ENCODE measurements around the gene PDZRN3. TPM values are rescaled to one million over a fixed set of nuclear protein-coding genes. Genes with fewer than 3 reads are reported as not detected.
A peak's percentile ranks its signal among the peaks of the same experiment; 100 is the strongest.

The PDZRN3 gene
- total RNA-seq, 1 experiment from 2014 or later, result 3.4 TPM

DNA sequence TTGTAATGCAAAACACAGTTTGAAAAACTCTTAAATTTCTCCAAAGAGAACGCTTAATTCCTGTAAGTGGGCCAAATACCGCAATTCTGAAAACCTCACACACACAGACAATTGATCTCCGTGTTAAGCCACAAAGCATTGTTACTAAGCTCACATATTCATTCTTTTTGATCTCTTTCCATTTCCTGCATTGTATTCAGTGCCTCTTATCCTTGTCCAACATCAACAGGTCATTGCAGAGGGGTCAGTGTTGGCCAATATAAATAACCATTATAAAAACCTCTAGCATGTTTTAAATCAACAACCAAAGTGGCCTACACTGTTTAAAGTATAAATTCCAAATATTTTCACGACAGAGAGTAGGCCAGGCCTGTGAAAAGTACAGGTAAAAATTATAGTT lies 171.1 kb downstream of the PDZRN3 start:
- DNase-seq (ENCODE audit: low spot score), result no peak

- DNase-seq (ENCODE audit: low spot score), result no peak
These were observed 172.0 kb downstream of the PDZRN3 start for GRCh38 chr3:73452729-73453128.

GRCh38 chr3:73451301-73451944 lies 173.3 kb downstream of the PDZRN3 start:
- no peak for DNase-seq (ENCODE audit: low spot score)

DNA sequence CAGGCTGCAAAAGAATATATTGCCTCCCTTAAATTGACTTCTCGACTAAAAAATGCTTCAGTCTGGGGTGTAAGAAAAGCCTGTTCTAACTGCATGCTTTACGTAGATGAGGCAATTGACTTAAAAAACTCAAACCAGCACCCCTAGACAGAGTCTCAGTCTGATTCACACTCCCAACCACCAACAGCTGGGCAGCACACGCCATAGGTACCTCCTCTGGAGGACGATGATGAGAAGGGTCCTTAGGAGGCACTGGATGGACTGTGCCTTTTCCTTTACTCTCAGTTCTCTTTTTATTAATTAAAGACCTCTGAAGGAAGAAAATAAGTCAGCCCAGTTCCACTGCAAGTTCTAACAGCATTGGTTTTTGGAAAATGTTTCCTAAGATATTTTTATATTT lies 175.0 kb downstream of the PDZRN3 start:
- no peak for DNase-seq (ENCODE audit: low spot score)

GRCh38 chr3:73448761-73449301 lies 175.9 kb downstream of the PDZRN3 start:
- DNase-seq (ENCODE audit: low spot score), result no peak

DNA sequence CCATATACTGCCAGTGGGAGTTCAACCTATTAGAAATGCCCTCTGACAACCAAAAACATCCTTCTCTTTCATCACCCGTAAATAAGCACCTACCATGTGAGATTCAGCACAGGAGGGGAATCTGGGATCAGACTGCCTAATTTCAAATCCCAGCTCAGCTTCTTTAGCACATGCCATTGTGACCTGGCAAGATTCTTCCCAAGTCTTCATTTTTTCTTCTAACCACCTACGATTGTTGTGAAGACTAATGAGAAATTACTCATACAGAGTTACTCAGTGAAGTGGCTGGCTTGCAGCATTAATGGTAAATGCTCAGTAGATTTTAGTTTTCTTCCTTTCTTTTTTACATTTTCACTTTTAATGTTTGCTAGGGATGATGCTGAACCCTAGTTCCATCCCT lies 176.7 kb downstream of the PDZRN3 start:
- no peak for DNase-seq (ENCODE audit: low spot score)

DNA sequence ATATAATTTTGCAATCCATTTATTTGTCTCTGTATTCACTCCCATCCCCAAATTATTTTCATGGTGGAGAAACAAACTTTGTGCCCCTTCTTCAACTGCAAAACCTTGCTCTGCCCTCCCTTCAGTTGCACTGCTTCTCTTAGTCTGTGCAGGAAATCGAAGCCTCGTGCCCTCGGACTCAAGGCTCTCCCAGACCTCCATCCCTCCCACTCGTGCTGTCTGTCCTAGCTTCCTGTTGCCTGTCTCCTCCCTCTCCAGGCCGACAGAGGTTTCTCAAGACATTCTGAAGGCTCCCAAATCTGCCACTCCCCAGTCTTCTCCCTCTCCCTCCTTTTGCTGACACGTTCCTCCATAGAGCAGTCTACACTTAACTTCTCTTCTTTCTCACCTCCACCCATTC lies 177.6 kb downstream of the PDZRN3 start:
- no peak for DNase-seq (ENCODE audit: low spot score)

DNA sequence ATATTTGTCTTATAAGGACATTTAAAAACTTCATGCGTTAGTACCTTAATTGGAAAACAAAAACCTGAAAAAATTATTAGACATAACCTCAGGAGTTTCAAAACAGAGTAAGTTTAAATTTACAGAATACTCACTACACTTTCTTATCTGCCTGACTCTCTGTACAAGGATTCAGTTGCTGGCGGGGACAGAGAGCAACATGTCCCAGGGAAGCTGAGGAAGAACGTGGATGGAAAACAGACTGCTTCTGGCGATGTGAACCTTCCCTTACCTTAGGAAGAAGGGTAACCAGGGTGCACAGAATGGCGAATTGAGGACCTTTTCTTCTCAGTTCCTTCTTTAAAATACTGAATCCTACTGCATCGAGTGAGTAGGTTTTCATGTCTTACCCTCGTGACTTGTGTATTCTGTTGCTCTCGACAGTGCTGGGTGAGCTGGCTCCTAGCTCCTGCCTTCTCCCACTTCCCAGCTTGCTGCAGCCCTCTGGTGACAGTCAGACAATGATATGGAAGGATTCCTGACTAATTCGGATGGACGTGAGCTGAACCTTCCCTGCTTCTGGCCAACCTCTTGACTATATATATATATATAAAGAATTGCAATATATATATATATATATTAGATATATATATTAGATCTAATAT lies 178.2 kb downstream of the PDZRN3 start:
- DNase-seq (ENCODE audit: low spot score), result no peak

DNA sequence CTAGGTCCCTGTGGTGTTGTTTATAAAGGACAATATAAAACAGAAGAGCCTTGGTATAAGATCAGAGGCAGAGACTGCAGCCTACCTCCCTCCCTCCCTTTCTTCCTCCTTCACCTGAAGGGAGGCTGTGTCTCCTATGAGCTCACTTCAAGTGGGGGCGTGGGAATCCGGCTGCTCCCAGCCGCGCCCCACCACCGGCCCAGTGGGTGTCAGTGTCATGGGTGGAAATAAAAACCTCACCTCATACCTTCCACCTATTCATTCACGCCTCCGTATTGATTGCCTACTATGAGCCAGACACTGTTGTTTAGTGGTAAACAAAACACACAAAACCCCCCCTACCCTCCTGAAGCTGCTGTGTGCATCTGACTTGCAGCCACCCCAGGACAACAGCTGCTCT lies 181.9 kb downstream of the PDZRN3 start:
- DNase-seq (ENCODE audit: low spot score), result no peak

DNA sequence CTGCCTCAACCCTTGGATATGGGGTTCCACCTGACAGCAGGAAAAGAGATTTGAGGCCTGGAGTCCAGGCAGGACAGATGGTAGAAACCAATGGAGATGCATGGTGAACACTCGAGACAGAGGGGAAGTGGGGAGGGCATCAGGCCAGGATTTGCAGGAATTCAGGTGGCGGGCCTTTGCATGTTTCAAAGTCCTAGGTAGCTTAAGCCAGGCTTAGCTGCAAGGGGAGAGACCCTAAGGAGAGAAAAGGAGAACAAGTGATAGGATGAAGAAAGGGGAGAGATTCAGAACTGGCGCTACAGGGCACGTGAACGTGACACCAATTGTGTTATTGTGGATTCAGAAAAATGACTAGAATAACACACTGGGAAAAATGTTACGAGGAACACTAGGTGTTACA lies 182.6 kb downstream of the PDZRN3 start:
- DNase-seq (ENCODE audit: low spot score), result no peak

DNA sequence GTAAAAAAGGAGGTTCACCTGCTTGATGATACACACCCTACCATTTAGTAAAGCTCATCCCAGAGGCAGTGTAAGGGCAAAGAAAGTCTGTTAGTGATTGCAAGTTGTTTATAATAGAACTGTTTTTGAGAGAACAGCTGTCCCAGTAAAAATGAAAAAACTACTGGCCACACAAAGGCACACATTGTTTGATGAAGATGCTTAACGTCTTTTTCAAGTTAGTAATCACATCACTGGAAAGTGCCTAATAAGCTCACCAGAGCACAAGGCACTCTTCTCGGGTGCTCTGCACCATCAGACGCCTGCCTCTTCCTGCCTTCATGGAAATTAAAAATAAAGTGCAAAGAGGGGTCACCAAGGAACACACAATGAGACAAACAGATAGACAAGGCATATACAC lies 186.9 kb downstream of the PDZRN3 start:
- DNase-seq (ENCODE audit: low spot score), result no peak

DNA sequence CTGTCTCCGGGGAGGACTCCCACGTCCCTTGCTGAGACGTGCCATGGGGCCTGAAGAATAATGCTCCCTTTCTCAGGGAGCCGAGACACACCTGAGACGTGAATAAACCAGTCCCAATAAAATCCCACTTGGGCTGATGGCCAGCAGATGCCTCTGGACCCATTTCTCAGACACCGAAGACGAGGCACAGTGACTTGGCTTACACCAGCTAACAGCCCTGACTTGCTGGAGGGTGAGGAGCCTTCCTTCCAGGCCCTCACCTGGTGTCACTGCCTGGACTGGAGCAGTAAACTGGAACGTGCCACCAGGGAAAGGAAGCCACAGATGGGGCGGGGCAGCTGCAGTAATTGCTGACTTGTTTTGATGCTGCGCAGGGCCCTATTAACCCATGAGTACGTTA lies 189.7 kb downstream of the PDZRN3 start:
- DNase-seq (ENCODE audit: low spot score), result no peak

GRCh38 chr3:73433687-73434086 lies 191.1 kb downstream of the PDZRN3 start:
- DNase-seq (ENCODE audit: low spot score), result no peak

DNA sequence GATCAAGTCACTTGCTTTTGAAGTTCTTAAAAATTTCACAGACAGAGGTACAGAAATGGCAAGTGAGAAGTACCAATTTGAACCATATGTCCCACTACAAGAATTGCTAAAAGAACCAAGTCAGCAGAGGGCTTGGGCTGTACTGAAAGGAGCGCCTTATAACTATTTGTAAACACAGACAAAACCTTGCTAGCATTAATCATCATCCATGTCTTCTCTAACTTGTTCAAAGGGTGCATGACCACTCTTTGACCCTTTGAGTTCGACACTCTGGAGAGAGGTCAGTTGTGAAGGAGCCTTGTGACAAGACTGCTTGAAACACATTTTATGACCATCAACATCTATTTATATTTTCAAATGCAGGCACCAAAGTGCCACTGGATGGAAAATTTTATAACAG lies 191.7 kb downstream of the PDZRN3 start:
- no peak for DNase-seq (ENCODE audit: low spot score)

DNA sequence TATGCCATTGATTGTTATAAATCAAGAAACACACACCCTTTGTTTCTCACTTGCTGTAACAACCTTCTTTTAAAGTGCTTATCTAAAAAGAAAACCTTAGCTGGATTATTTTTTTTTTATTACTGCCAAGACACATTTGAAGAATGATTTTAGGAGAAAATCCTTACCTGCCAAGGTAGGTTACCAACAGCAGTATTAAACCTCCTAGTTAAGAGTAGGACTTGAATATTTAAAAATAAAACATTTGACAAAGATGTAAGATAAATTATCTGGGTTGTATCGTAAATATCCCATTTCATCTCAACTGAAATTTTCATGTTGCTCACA lies 192.1 kb downstream of the PDZRN3 start:
- DNase-seq (ENCODE audit: low spot score), result no peak

GRCh38 chr3:73432023-73432705 lies 192.6 kb downstream of the PDZRN3 start:
- DNase-seq (ENCODE audit: low spot score), result peak; percentile 18

DNA sequence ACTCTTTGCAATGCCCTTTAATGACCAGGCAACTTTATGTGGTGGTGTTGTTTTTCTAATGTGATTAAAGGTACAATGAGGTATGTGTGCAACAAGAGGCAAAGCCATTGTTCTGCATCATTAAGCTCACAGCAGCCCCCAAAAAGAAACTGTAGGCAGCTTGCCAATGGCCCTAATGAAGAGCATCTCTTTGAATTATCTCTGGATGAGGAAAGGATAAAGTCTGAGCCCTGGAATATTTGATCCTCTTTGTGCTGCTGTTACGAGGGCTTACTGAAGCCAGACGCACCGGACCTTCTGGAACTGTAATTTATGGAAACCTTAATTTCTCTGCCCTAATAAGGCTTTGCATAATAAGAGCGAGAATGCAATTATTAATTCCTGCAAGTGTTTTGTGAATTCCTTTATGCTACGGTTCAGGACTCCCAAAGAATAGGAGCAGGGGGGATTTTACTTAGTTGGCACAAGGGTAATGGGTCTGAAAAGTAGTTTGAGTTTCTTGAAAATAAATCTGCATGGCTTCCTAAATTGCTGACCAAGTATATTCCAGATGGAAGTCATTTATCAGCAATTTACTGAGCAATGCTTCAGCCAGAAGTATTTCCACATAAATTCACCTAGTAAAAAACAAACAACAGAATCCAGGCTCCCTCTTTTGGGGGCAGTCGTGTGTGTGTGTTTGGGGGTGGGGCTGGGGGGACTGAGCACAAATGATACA lies 193.4 kb downstream of the PDZRN3 start:
- no peak for DNase-seq (ENCODE audit: low spot score)

DNA sequence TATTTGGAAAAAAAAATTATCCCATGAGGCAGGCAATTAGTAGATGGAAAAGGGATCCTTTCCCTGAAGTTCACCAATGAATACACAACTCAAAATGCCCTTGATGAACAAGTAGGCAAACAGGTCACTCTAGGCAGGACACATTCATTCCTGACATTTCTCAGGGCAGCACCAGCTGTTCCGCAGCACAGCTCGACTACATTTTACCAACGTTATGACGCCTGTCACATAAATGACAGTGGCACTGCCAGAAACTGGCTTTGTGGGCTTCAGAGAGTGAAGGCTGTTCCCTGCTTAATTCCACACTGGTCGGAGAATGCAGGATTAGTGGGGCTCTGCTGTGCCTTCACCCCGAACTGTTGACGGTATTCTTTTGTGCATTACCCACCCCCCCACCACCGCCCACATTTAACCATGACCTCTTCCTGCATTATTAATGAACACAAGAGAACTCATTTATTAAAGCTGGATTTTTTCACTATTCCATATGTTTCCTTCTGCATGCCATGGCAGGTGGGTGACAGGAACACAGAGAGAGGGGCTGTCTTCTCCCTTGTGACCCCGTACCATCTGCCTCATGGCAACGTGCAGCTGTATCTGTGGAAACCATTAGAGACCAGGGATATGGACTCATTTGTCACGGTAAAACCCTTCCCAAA lies 197.6 kb downstream of the PDZRN3 start:
- DNase-seq (ENCODE audit: low spot score), result no peak

DNA sequence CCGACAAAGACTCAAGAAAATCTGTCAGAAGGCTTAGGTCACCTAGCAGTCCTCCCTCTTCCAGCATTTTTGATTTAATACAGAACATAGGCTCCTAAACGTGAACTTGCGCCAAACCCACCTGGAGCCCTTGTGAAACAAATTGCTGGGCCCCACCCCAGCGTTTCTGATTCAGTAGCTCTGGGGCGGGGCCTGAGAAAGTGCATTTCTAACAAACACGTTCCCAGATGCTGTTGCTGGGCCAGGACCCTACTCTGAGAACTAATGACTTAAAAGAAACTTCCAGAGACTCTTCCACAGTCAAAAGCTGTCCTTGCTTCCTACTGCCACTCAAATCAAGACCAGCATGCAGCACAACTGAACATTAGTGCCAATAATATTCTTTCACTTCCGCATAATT lies 198.1 kb downstream of the PDZRN3 start:
- no peak for DNase-seq (ENCODE audit: low spot score)

DNA sequence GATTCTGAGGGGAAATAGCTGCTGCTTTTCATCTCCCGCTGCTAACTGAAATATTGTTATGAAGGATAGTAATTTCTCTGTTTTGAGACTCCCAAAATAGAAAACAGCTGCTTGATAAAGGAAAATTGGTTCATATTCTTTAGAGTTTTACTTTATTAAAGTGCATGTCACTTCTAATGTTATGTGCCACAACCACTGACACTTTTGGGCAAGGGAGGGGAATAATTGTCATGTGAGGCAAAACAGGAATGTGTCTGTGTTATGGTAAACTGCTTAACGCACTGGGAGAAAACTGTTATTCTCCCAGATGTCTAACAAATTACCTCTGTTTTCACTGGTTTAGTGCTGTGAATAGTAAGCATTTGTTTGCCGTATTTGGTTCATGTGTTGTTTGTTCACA lies 201.6 kb downstream of the PDZRN3 start:
- no peak for DNase-seq (ENCODE audit: low spot score)

DNA sequence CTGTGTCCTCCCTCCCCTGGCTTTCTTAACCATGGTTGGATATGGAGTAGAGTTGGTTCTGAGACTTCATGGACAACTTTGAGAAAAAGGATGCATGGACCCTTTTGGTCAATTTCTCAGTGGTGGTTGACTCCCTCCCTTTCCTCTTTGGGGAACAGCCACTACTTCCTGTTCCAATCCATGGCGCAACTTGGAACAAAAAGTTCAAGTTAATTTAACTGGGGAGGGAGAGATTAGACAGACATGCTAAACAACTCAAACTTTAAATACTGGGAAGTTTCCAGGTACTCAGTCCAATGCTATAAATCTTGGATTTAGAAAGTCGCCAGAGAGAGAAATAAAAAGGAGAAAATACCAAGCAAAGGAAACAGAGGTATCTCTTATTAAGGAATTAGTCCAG lies 202.2 kb downstream of the PDZRN3 start:
- DNase-seq (ENCODE audit: low spot score), result no peak

- no peak for DNase-seq (ENCODE audit: low spot score)
These were observed 204.8 kb downstream of the PDZRN3 start for GRCh38 chr3:73419942-73420341.
